Measurements from ENCODE around the gene EME1. TPM values are rescaled to one million over a fixed set of nuclear protein-coding genes. Genes with fewer than 3 reads are reported as not detected.
"Not testable (repeated sequence)": the region's sequence is repeated elsewhere in the genome, so short reads cannot be mapped to it uniquely, and the experiment has no call there.

Gene EME1
- total and polyA plus RNA-seq, 10 of the 15 experiments (the other 5 are each of a cell fraction or from before 2014, with no cell fraction given): 13.8 to 40.5 (median 22.0) TPM

- TF ChIP-seq RFX5 (IDR thresholded peaks at IDR 0.05; ENCODE audit: low read depth, low read length): no peak
- TF ChIP-seq CBX5 (IDR thresholded peaks at IDR 0.05; ENCODE audit: low read depth): no peak
- TF ChIP-seq NKRF (conservative IDR thresholded peaks at IDR 0.05): no peak
- TF ChIP-seq RAD21 (IDR thresholded peaks at IDR 0.05; ENCODE audit: insufficient read depth, low read depth, low read length): no peak
- TF ChIP-seq TBL1XR1 (IDR thresholded peaks at IDR 0.05; ENCODE audit: low read depth, low read length): no peak
- TF ChIP-seq BHLHE40 (IDR thresholded peaks at IDR 0.05; ENCODE audit: borderline replicate concordance in 1 of 2, low read depth in 2 of 2, low read length in 1 of 2): peak in 1 of 2 experiments; percentile 11; a peak in 1 of 4 replicates
- TF ChIP-seq TCF12 (IDR thresholded peaks at IDR 0.05; ENCODE audit: low read depth, low read length): no peak
- peak; percentile 89 for TF ChIP-seq PKNOX1 (IDR thresholded peaks at IDR 0.05)
- TF ChIP-seq EGR1 (IDR thresholded peaks at IDR 0.05; ENCODE audit: borderline replicate concordance in 1 of 2, low read depth in 2 of 2, low read length in 2 of 2): peak in 1 of 2 experiments; percentile 42; a peak in 1 of 3 replicates
- TF ChIP-seq NFYA (IDR thresholded peaks at IDR 0.05; ENCODE audit: borderline replicate concordance, low read depth, low read length): no peak
- no peak for TF ChIP-seq RELB (IDR thresholded peaks at IDR 0.05; ENCODE audit: low read depth)
Observed at GRCh38 chr17:50426814-50427787, 54.1 kb downstream of the EME1 start (continued).

GRCh38 chr17:50428126-50428525 lies 55.1 kb downstream of the EME1 start:
- in situ Hi-C loops (cut with MboI); FAIRE-seq: not testable (repeated sequence)
- H3K4me2 ChIP-seq (ENCODE audit: control insufficient read depth, insufficient read depth): peak overlapping the region; percentile 100; the same call in 1 of the 2 replicates

More at GRCh38 chr17:50428126-50428525, 55.1 kb downstream of the EME1 start:
- 77% methylated on average over 6 of the region's 6 CpGs for WGBS (ENCODE audit: insufficient coverage, insufficient replicate concordance, low lambda C conversion rate, missing lambda C conversion rate)
- H3K4me3 ChIP-seq; intact Hi-C loops (cut with micrococcal nuclease; ENCODE audit: unreplicated experiment); SMC1A ChIA-PET (ENCODE audit: uncharacterized antibody, unreplicated experiment); H2AFZ ChIP-seq (ENCODE audit: control insufficient read depth, low read depth, low read length); H3K79me2 ChIP-seq (ENCODE audit: control insufficient read depth, insufficient read depth, low read length); H4K20me1 ChIP-seq (ENCODE audit: control insufficient read depth, insufficient read depth); H3K9me3 ChIP-seq (replicated peaks; ENCODE audit: control insufficient read depth, insufficient read depth, low read length); H3K27me3 ChIP-seq (replicated peaks in 1 of 2; ENCODE audit: control insufficient read depth in 2 of 2, insufficient read depth in 2 of 2, low read length in 1 of 2); H3K9ac ChIP-seq (ENCODE audit: control insufficient read depth, insufficient read depth, low read length); H3K27ac ChIP-seq (ENCODE audit: control insufficient read depth, insufficient read depth); H3K36me3 ChIP-seq (ENCODE audit: control insufficient read depth in 2 of 2, insufficient read depth in 2 of 2, low read length in 1 of 2); ATAC-seq; DNase-seq (ENCODE audit: low read depth, low spot score); BruUV-seq (replicated peaks): not testable (repeated sequence)
- ChIA-PET CTCF (interaction anchor here (1.9 to 4.5 kb wide), 2 partner anchors 30 to 37 kb away, joined by 7 to 45 read pairs; partner anchors contain the start of gene LRRC59), POLR2A (interaction anchor here (3.0 kb wide), 1 partner anchor 31 kb away, joined by 17 read pairs; the partner anchor contains the start of gene LRRC59), RAD21 (ENCODE audit: unreplicated experiment) (interaction anchor here (2.4 kb wide), 1 partner anchor 31 kb away, joined by 8 read pairs; the partner anchor contains the start of gene LRRC59)
- peaks cover 18% of the 10 kb centered on the region for H3K4me1 ChIP-seq (ENCODE audit: control insufficient read depth, insufficient read depth, low read length)

Data from GM12878 (cell line).